ENCODE data around the gene LIG3. TPM values are rescaled to one million over a fixed set of nuclear protein-coding genes. Genes with fewer than 3 reads are reported as not detected.
A peak's percentile ranks its signal among the peaks of the same experiment; 100 is the strongest.

LIG3 gene
- total and polyA plus RNA-seq, 12 donors: 6.2 to 38.4 (median 26.6) TPM

- Histone ChIP-seq H3K4me3 (no peak overlapping the region), H3K4me1 (replicated peaks in 1 of 2) (peaks cover 0 to under 1% of the 10 kb centered on the region in 2 donors), H3K27me3 (no peaks in the 10 kb centered on the region), H3K27ac (no peak overlapping the region), H3K36me3 (replicated peaks in 1 of 2) (peaks cover 0 to 24% of the 10 kb centered on the region in 2 donors), H3K9me3 (replicated peaks in 1 of 3) (no peaks in the 10 kb centered on the region)
- intact Hi-C loops (cut with DNase I): no loop called here
- no peak for DNase-seq
- 96 to 98% (median 97%) methylated on average over 4 of the region's 4 CpGs for WGBS, 4 donors
- TF ChIP-seq CTCF (IDR thresholded peaks at IDR 0.05) (no peak), POLR2A (IDR thresholded peaks at IDR 0.05) (no peak)
Observed at GRCh38 chr17:35017021-35017420, 36.7 kb downstream of the LIG3 start.

GRCh38 chr17:35018814-35019213 is 38.5 kb downstream of the LIG3 start:
- intact Hi-C loops (cut with DNase I): no loop called here
- WGBS, 4 donors: 92 to 98% (median 95%) methylated on average over 2 of the region's 2 CpGs
- Histone ChIP-seq H3K4me3 (no peak overlapping the region), H3K4me1 (replicated peaks in 1 of 2) (peaks cover 6 to 15% of the 10 kb centered on the region in 2 donors), H3K36me3 (replicated peaks in 1 of 2) (peaks cover 0 to 23% of the 10 kb centered on the region in 2 donors), H3K9me3 (replicated peaks in 1 of 3) (no peaks in the 10 kb centered on the region), H3K27me3 (no peaks in the 10 kb centered on the region), H3K27ac (no peak overlapping the region)
- TF ChIP-seq CTCF (IDR thresholded peaks at IDR 0.05) (no peak), POLR2A (IDR thresholded peaks at IDR 0.05) (no peak)
- DNase-seq: no peak

GRCh38 chr17:35019386-35020179 is 39.3 kb downstream of the LIG3 start:
- Histone ChIP-seq H3K27ac (no peak overlapping the region), H3K4me1 (replicated peaks in 1 of 2) (peaks cover 6 to 15% of the 10 kb centered on the region in 2 donors), H3K9me3 (replicated peaks in 1 of 3) (no peaks in the 10 kb centered on the region), H3K27me3 (no peaks in the 10 kb centered on the region), H3K36me3 (replicated peaks in 1 of 2) (peaks cover 0 to 23% of the 10 kb centered on the region in 2 donors), H3K4me3 (no peak overlapping the region)
- no peak for DNase-seq
- 95 to 97% (median 96%) methylated on average over 6 of the region's 6 CpGs for WGBS, 4 donors
- no peak for TF ChIP-seq CTCF (IDR thresholded peaks at IDR 0.05)
- TF ChIP-seq POLR2A (IDR thresholded peaks at IDR 0.05): no peak
- intact Hi-C loops (cut with DNase I): no loop called here

GRCh38 chr17:35021520-35022380 is 41.4 kb downstream of the LIG3 start:
- Histone ChIP-seq H3K4me1 (replicated peaks in 1 of 2) (peaks cover 6 to 15% of the 10 kb centered on the region in 2 donors), H3K9me3 (replicated peaks in 1 of 3) (no peaks in the 10 kb centered on the region), H3K27ac (peak overlapping the region in 2 of 5 donors; percentile 83 to 84), H3K36me3 (replicated peaks in 1 of 2) (peaks cover 0 to 20% of the 10 kb centered on the region in 2 donors), H3K4me3 (no peak overlapping the region), H3K27me3 (no peaks in the 10 kb centered on the region)
- TF ChIP-seq POLR2A (IDR thresholded peaks at IDR 0.05): no peak
- intact Hi-C loops (cut with DNase I): no loop called here
- no peak for DNase-seq
- WGBS, 4 donors: 91 to 94% (median 93%) methylated on average over 7 to 11 of the region's 11 CpGs

Measured in adrenal gland (tissue), 12 donors.